Measurements from ENCODE around the gene MS4A10. TPM values are rescaled to one million over a fixed set of nuclear protein-coding genes. Genes with fewer than 3 reads are reported as not detected.

The MS4A10 gene
- total and polyA plus RNA-seq, 10 of the 15 experiments (the other 5 are each of a cell fraction or from before 2014, with no cell fraction given) = not detected

DNA sequence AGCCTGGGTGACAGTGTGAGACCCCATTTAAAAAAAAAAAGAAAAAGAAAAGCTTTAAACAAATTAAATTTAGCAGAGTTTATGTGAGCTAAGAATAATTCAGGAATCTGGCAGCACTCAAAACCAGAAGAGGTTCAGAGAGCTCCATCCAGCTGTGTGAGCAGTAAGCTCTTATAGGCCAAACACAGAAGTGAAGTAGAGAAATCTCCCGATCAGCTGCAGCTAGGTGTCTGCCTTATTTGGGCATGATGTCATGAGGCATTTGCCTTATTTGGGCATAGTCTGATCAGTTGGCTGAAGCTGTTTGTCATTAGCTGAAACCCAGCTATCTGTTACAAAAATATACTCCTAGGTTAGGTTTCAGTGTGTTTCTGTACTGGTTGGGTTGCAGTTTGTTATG is 20.3 kb upstream of the MS4A10 start (continued):
- TF ChIP-seq, protein P1, sequence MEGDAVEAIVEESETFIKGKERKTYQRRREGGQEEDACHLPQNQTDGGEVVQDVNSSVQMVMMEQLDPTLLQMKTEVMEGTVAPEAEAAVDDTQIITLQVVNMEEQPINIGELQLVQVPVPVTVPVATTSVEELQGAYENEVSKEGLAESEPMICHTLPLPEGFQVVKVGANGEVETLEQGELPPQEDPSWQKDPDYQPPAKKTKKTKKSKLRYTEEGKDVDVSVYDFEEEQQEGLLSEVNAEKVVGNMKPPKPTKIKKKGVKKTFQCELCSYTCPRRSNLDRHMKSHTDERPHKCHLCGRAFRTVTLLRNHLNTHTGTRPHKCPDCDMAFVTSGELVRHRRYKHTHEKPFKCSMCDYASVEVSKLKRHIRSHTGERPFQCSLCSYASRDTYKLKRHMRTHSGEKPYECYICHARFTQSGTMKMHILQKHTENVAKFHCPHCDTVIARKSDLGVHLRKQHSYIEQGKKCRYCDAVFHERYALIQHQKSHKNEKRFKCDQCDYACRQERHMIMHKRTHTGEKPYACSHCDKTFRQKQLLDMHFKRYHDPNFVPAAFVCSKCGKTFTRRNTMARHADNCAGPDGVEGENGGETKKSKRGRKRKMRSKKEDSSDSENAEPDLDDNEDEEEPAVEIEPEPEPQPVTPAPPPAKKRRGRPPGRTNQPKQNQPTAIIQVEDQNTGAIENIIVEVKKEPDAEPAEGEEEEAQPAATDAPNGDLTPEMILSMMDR (IDR thresholded peaks at IDR 0.05 in 2 of 3, conservative IDR thresholded peaks at IDR 0.05 in 1 of 3; ENCODE audit: control insufficient read depth in 2 of 3, extremely low read depth in 1 of 3, insufficient read depth in 1 of 3, low read depth in 3 of 3, low read length in 3 of 3) = no peak
- TF ChIP-seq ZZZ3 (IDR thresholded peaks at IDR 0.05; ENCODE audit: control insufficient read depth, insufficient read length, low read depth) (no peak), ETV6 (conservative IDR thresholded peaks at IDR 0.05 in 1 of 2, IDR thresholded peaks at IDR 0.05 in 1 of 2; ENCODE audit: borderline replicate concordance in 1 of 2, low read depth in 1 of 2) (no peak), NFIC (IDR thresholded peaks at IDR 0.05; ENCODE audit: low read depth, low read length) (no peak), CHD2 (IDR thresholded peaks at IDR 0.05; ENCODE audit: borderline replicate concordance, low read depth, low read length) (no peak), IKZF1 (conservative IDR thresholded peaks at IDR 0.05) (no peak), RFX5 (IDR thresholded peaks at IDR 0.05; ENCODE audit: low read depth, low read length) (no peak), TARDBP (IDR thresholded peaks at IDR 0.05; ENCODE audit: borderline replicate concordance) (no peak), POLR2AphosphoS5 (IDR thresholded peaks at IDR 0.05; ENCODE audit: low read length) (peak; percentile 54), ZNF24 (IDR thresholded peaks at IDR 0.05) (no peak), EED (IDR thresholded peaks at IDR 0.05; ENCODE audit: low read depth) (no peak), JUND (IDR thresholded peaks at IDR 0.05; ENCODE audit: low read depth, low read length) (no peak), IRF4 (IDR thresholded peaks at IDR 0.05; ENCODE audit: low read depth, low read length) (peak; percentile 35; the same call in 1 of the 2 replicates), NFYA (IDR thresholded peaks at IDR 0.05; ENCODE audit: borderline replicate concordance, low read depth, low read length) (no peak), SP1 (IDR thresholded peaks at IDR 0.05; ENCODE audit: low read depth, low read length) (no peak), SMC3 (IDR thresholded peaks at IDR 0.05; ENCODE audit: borderline replicate concordance, low read length) (no peak), CHD4 (IDR thresholded peaks at IDR 0.05) (0 out of 2 replicates have a peak, but pooled peaks have one; percentile 23), HDAC2 (IDR thresholded peaks at IDR 0.05) (no peak), CREM (IDR thresholded peaks at IDR 0.05; ENCODE audit: low read depth) (peak; percentile 51; the same call in 1 of the 2 replicates), SIX5 (IDR thresholded peaks at IDR 0.05; ENCODE audit: low read depth, low read length, severe bottlenecking) (no peak), EGR1 (IDR thresholded peaks at IDR 0.05; ENCODE audit: borderline replicate concordance in 1 of 2, low read depth in 2 of 2, low read length in 2 of 2) (no peak)
- TF ChIP-seq, protein P2, sequence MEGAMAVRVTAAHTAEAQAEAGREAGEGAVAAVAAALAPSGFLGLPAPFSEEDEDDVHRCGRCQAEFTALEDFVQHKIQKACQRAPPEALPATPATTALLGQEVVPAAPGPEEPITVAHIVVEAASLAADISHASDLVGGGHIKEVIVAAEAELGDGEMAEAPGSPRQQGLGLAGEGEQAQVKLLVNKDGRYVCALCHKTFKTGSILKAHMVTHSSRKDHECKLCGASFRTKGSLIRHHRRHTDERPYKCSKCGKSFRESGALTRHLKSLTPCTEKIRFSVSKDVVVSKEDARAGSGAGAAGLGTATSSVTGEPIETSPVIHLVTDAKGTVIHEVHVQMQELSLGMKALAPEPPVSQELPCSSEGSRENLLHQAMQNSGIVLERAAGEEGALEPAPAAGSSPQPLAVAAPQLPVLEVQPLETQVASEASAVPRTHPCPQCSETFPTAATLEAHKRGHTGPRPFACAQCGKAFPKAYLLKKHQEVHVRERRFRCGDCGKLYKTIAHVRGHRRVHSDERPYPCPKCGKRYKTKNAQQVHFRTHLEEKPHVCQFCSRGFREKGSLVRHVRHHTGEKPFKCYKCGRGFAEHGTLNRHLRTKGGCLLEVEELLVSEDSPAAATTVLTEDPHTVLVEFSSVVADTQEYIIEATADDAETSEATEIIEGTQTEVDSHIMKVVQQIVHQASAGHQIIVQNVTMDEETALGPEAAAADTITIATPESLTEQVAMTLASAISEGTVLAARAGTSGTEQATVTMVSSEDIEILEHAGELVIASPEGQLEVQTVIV (IDR thresholded peaks at IDR 0.05; ENCODE audit: borderline replicate concordance, partially characterized antibody) = no peak
- TF ChIP-seq, protein P3, sequence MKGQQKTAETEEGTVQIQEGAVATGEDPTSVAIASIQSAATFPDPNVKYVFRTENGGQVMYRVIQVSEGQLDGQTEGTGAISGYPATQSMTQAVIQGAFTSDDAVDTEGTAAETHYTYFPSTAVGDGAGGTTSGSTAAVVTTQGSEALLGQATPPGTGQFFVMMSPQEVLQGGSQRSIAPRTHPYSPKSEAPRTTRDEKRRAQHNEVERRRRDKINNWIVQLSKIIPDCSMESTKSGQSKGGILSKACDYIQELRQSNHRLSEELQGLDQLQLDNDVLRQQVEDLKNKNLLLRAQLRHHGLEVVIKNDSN (IDR thresholded peaks at IDR 0.05; ENCODE audit: borderline replicate concordance, extremely low read length, insufficient read depth, low read depth, low read length) = no peak
- TF ChIP-seq, protein P4, sequence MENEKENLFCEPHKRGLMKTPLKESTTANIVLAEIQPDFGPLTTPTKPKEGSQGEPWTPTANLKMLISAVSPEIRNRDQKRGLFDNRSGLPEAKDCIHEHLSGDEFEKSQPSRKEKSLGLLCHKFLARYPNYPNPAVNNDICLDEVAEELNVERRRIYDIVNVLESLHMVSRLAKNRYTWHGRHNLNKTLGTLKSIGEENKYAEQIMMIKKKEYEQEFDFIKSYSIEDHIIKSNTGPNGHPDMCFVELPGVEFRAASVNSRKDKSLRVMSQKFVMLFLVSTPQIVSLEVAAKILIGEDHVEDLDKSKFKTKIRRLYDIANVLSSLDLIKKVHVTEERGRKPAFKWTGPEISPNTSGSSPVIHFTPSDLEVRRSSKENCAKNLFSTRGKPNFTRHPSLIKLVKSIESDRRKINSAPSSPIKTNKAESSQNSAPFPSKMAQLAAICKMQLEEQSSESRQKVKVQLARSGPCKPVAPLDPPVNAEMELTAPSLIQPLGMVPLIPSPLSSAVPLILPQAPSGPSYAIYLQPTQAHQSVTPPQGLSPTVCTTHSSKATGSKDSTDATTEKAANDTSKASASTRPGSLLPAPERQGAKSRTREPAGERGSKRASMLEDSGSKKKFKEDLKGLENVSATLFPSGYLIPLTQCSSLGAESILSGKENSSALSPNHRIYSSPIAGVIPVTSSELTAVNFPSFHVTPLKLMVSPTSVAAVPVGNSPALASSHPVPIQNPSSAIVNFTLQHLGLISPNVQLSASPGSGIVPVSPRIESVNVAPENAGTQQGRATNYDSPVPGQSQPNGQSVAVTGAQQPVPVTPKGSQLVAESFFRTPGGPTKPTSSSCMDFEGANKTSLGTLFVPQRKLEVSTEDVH (IDR thresholded peaks at IDR 0.05; ENCODE audit: low read depth, partially characterized antibody) = no peak
